Neural progenitor cell (in vitro differentiated cells): Measurements from ENCODE around the gene CSRP1.
"Not testable (repeated sequence)": the region's sequence is repeated elsewhere in the genome, so short reads cannot be mapped to it uniquely, and the experiment has no call there.

Source experiments
- EZH2phosphoT487 ChIP-seq: fragments of 200-600 bp; sonication (generic); IDR thresholded peaks from 2 replicates; pipeline ENCODE4 v1.6.1; 2017; ENCODE audit warnings: antibody characterized with exemption
- TF ChIP-seq, protein P1 (sequence below): fragments of 200-600 bp; sonication (generic); IDR thresholded peaks from 2 replicates; pipeline ENCODE4 v1.5.1; 2017; ENCODE audit warnings: antibody characterized with exemption, mild to moderate bottlenecking

DNA sequence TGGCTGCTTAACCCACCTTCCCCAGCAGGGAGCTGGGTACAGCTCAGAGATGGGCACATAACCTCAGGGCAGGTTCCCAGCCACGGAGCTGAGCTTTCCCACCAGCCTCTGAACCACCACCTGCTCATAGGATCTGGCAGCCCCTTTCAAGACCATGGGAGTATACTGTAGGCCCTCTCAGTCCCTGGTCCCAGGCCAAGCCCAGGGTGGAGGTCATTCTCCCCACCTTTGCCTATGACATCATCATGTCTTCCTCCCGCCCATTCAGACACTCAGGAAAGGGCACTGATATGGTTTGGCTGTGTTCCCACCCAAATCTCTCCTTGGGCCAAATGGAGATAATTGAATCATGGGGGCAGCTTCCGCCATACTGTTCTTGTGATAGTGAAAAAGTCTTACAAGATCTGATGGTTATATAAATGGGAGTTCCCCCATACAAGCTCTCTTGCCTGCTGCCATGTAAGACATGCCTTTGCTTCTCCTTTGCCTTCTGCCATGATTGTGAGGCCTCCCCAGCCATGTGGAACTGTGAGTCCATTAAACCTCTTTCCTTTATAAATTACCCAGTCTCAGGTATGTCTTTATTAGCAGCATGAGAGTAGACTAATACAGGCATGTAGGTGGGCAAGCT lies 13.8 kb downstream of the CSRP1 start:
- TF ChIP-seq, protein P1, sequence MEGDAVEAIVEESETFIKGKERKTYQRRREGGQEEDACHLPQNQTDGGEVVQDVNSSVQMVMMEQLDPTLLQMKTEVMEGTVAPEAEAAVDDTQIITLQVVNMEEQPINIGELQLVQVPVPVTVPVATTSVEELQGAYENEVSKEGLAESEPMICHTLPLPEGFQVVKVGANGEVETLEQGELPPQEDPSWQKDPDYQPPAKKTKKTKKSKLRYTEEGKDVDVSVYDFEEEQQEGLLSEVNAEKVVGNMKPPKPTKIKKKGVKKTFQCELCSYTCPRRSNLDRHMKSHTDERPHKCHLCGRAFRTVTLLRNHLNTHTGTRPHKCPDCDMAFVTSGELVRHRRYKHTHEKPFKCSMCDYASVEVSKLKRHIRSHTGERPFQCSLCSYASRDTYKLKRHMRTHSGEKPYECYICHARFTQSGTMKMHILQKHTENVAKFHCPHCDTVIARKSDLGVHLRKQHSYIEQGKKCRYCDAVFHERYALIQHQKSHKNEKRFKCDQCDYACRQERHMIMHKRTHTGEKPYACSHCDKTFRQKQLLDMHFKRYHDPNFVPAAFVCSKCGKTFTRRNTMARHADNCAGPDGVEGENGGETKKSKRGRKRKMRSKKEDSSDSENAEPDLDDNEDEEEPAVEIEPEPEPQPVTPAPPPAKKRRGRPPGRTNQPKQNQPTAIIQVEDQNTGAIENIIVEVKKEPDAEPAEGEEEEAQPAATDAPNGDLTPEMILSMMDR: not testable (repeated sequence)
- not testable (repeated sequence) for TF ChIP-seq EZH2phosphoT487
